H1 (cell line): ENCODE data around the gene BPIFB4. TPM values are rescaled to one million over a fixed set of nuclear protein-coding genes. Genes with fewer than 3 reads are reported as not detected.

Experiments
- CTCF ChIA-PET: fragments of 300-600 bp; sonication (Branson Sonifier 250); formaldehyde crosslinking; loops from one replicate; lab custom pipeline; 2021; ENCODE audit not compliant: partially characterized antibody; lab: Charles Lee
- POLR2A ChIA-PET: fragments of 300-600 bp; sonication (Branson Sonifier 250); formaldehyde crosslinking; loops from one replicate; lab custom pipeline; 2021; ENCODE audit warnings: inconsistent platforms; ENCODE audit not compliant: partially characterized antibody; lab: Charles Lee
- DNase-seq, 2 experiments: peaks; one replicate each; pipeline versions ENCODE4 v3.0.0 to v3.0.0-alpha.2; 2010 to 2022; ENCODE audit warnings: low spot score in 2 of 2, low read depth in 1 of 2, mixed read lengths in 1 of 2
- FAIRE-seq: peaks from 2 replicates; lab custom pipeline; 2011; peaks lifted over from hg19 to GRCh38; lab: Jason Lieb, UNC
- H2AFZ ChIP-seq: 2 replicates; pipeline ENCODE4 v1.8.1; 2012; ENCODE audit warnings: low read length, inconsistent platforms
- H2AK5ac ChIP-seq: 2 replicates; pipeline ENCODE4 v1.6.1; 2013; ENCODE audit warnings: low read depth, low read length
- H2BK120ac ChIP-seq: replicated peaks from 2 replicates; pipeline ENCODE3; 2013; ENCODE audit warnings: low read depth, low read length, inconsistent platforms
- H2BK12ac ChIP-seq: 2 replicates; pipeline ENCODE4 v1.6.1; 2013; ENCODE audit warnings: low read depth, low read length
- H2BK15ac ChIP-seq: 2 replicates; pipeline ENCODE4 v1.6.1; 2013; ENCODE audit warnings: low read length
- H2BK20ac ChIP-seq: 2 replicates; pipeline ENCODE4 v1.6.1; 2013; ENCODE audit warnings: low read length
- H2BK5ac ChIP-seq: 2 replicates; pipeline ENCODE4 v1.6.1; 2013; ENCODE audit warnings: low read depth, low read length
- H3K14ac ChIP-seq: 2 replicates; pipeline ENCODE4 v1.6.1; 2013; ENCODE audit warnings: inconsistent platforms; ENCODE audit not compliant: insufficient read length
- H3K18ac ChIP-seq: 2 replicates; pipeline ENCODE4 v1.6.1; 2013; ENCODE audit warnings: low read length; ENCODE audit errors: extremely low read depth
- H3K23ac ChIP-seq: 2 replicates; pipeline ENCODE4 v1.6.1; 2013; ENCODE audit warnings: inconsistent platforms; ENCODE audit not compliant: insufficient read length
- H3K23me2 ChIP-seq: 2 replicates; pipeline ENCODE4 v1.6.1; 2013; ENCODE audit warnings: low read depth, low read length
- H3K27ac ChIP-seq: 2 replicates; pipeline ENCODE4 v1.6.1; 2011; ENCODE audit warnings: low read depth, low read length, inconsistent platforms
- H3K27me3 ChIP-seq, 4 experiments: replicated peaks in 1 of 4; 1 replicate in 1 of 4; 2 replicates in 3 of 4; pipeline versions ENCODE4 v1.6.1 to v1.8.1; 2011 to 2013; ENCODE audit warnings: low read length in 3 of 4, mild to moderate bottlenecking in 3 of 4, inconsistent platforms in 2 of 4, mixed read lengths in 2 of 4, moderate library complexity in 1 of 4; ENCODE audit not compliant: control insufficient read depth in 3 of 4, insufficient read depth in 3 of 4; ENCODE audit errors: extremely low read depth in 1 of 4
- H3K36me3 ChIP-seq, 4 experiments: 2 replicates each; pipeline versions ENCODE4 v1.6.1 to v1.8.1; 2011 to 2013; ENCODE audit warnings: mild to moderate bottlenecking in 4 of 4, low read length in 3 of 4, moderate library complexity in 2 of 4, control low read depth in 1 of 4, inconsistent platforms in 1 of 4; ENCODE audit not compliant: insufficient read depth in 4 of 4, control insufficient read depth in 2 of 4
- H3K4ac ChIP-seq: replicated peaks from 2 replicates; pipeline ENCODE3; 2013; ENCODE audit warnings: low read length, low read depth, mixed read lengths, inconsistent platforms; ENCODE audit not compliant: insufficient read length
- H3K4me1 ChIP-seq, 4 experiments: replicated peaks in 1 of 4; 1 replicate in 1 of 4; 2 replicates in 3 of 4; pipeline versions ENCODE4 v1.6.1 to v1.8.1; 2011 to 2013; ENCODE audit warnings: low read length in 3 of 4, inconsistent platforms in 2 of 4, mixed read lengths in 1 of 4; ENCODE audit not compliant: insufficient read depth in 4 of 4, control insufficient read depth in 3 of 4
- H3K4me2 ChIP-seq, 2 experiments: 2 replicates each; pipeline versions ENCODE4 v1.6.1 to v1.8.1; 2011 to 2013; ENCODE audit warnings: low read depth in 2 of 2, low read length in 2 of 2, control low read depth in 1 of 2, inconsistent platforms in 1 of 2, mild to moderate bottlenecking in 1 of 2; ENCODE audit not compliant: insufficient read depth in 1 of 2
- H3K4me3 ChIP-seq, 4 experiments: fragments of 200-600, 300-600 bp in 1 of 4; sonication (generic), shearing (Covaris generic), sonication (Bioruptor Twin) in 1 of 4; 2 replicates each; pipeline versions ENCODE4 v1.5.1 to v1.8.1; 2011 to 2016; ENCODE audit warnings: low read length in 4 of 4, low read depth in 3 of 4, control low read depth in 2 of 4, inconsistent platforms in 2 of 4, mild to moderate bottlenecking in 2 of 4, mixed read lengths in 1 of 4, moderate library complexity in 1 of 4; ENCODE audit not compliant: insufficient read depth in 2 of 4; ENCODE audit errors: extremely low read depth in 1 of 4
- H3K56ac ChIP-seq: replicated peaks from 2 replicates; pipeline ENCODE3; 2013; ENCODE audit warnings: low read depth, mild to moderate bottlenecking, mixed read lengths, low read length, inconsistent platforms; ENCODE audit not compliant: insufficient read length
- H3K79me1 ChIP-seq: 2 replicates; pipeline ENCODE4 v1.6.1; 2013; ENCODE audit warnings: low read depth, low read length, control low read depth
- H3K79me2 ChIP-seq, 2 experiments: 2 replicates each; pipeline versions ENCODE4 v1.6.1 to v1.8.1; 2012 to 2013; ENCODE audit warnings: low read length in 2 of 2, mild to moderate bottlenecking in 2 of 2, inconsistent platforms in 1 of 2; ENCODE audit not compliant: insufficient read depth in 2 of 2, control insufficient read depth in 1 of 2
- H3K9ac ChIP-seq, 4 experiments: replicated peaks in 1 of 4; 1 replicate in 1 of 4; 2 replicates in 3 of 4; pipeline versions ENCODE4 v1.6.1 to v1.8.1; 2011 to 2013; ENCODE audit warnings: low read depth in 3 of 4, low read length in 3 of 4, control low read depth in 2 of 4, mild to moderate bottlenecking in 2 of 4, moderate library complexity in 2 of 4, inconsistent platforms in 1 of 4; ENCODE audit errors: extremely low read depth in 1 of 4
- H3K9me3 ChIP-seq, 2 experiments: 2 replicates each; pipeline versions ENCODE4 v1.6.1 to v1.8.1; 2012 to 2013; ENCODE audit warnings: mild to moderate bottlenecking in 2 of 2, moderate library complexity in 2 of 2, control low read depth in 1 of 2, inconsistent platforms in 1 of 2, low read depth in 1 of 2, low read length in 1 of 2, mixed read lengths in 1 of 2; ENCODE audit not compliant: insufficient read depth in 2 of 2
- H4K20me1 ChIP-seq, 2 experiments: replicated peaks in 1 of 2; 2 replicates each; pipeline versions ENCODE3 to v1.8.1; 2011 to 2013; ENCODE audit warnings: inconsistent platforms in 2 of 2, low read length in 2 of 2, mild to moderate bottlenecking in 1 of 2; ENCODE audit not compliant: insufficient read depth in 2 of 2, control insufficient read depth in 1 of 2
- H4K5ac ChIP-seq: 2 replicates; pipeline ENCODE4 v1.6.1; 2013; ENCODE audit warnings: low read length, low read depth, mixed read lengths, inconsistent platforms; ENCODE audit not compliant: insufficient read length
- H4K8ac ChIP-seq: 2 replicates; pipeline ENCODE4 v1.8.0; 2013; ENCODE audit warnings: mild to moderate bottlenecking, moderate library complexity, low read length, inconsistent platforms; ENCODE audit not compliant: insufficient read depth; ENCODE audit errors: extremely low read depth
- H4K91ac ChIP-seq: replicated peaks from 2 replicates; pipeline ENCODE3; 2013; ENCODE audit warnings: low read length, mixed read lengths, inconsistent platforms; ENCODE audit not compliant: insufficient read length
- ASH2L ChIP-seq: fragments of 200-600, 300-600 bp; sonication (generic); IDR thresholded peaks from one replicate; pipeline ENCODE4 v1.7.1; 2017; ENCODE audit warnings: low read length
- BACH1 ChIP-seq: IDR thresholded peaks from 2 replicates; pipeline ENCODE4 v1.6.1; 2012; ENCODE audit warnings: low read length, improper control_type of control experiment
- BCL11A ChIP-seq, 2 experiments: IDR thresholded peaks; one replicate each; pipeline ENCODE4 v1.6.1; 2011; ENCODE audit warnings: low read depth in 2 of 2, low read length in 2 of 2, mild to moderate bottlenecking in 2 of 2
- POU5F1 ChIP-seq: IDR thresholded peaks from 2 replicates; pipeline ENCODE4 v1.6.1; 2011; ENCODE audit warnings: low read depth, mild to moderate bottlenecking, low read length, moderate library complexity
- SIRT6 ChIP-seq: IDR thresholded peaks from one replicate; pipeline ENCODE4 v1.7.1; 2012; ENCODE audit warnings: low read length, inconsistent platforms
- SRF ChIP-seq: IDR thresholded peaks from 2 replicates; pipeline ENCODE4 v1.6.1; 2011; ENCODE audit warnings: mild to moderate bottlenecking, low read depth, low read length, moderate library complexity
- USF2 ChIP-seq: IDR thresholded peaks from 2 replicates; pipeline ENCODE4 v1.6.1; 2011; ENCODE audit warnings: low read length, improper control_type of control experiment
- WGBS, 2 experiments: shearing (Covaris generic) in 1 of 2; methylation state at CpG; one replicate each; pipeline versions ENCODE4 v1.1.6 to v1.1.7; 2013 to 2015; ENCODE audit warnings: low lambda C conversion rate in 2 of 2, mixed read lengths in 2 of 2, inconsistent platforms in 1 of 2, low coverage in 1 of 2, missing lambda C conversion rate in 1 of 2; ENCODE audit not compliant: insufficient replicate concordance in 2 of 2, insufficient coverage in 1 of 2, insufficient read length in 1 of 2; ENCODE audit errors: extremely low coverage in 1 of 2, missing lambda C conversion rate in 1 of 2; 5-methylcytosine and 5-hydroxymethylcytosine counted together
- polyA plus RNA-seq, 7 experiments: library from polyadenylated mRNA; depleted of rRNA in 3 of 7; stranded (reverse) in 5 of 7; unstranded in 2 of 7; fragments of >200 nt in 5 of 7; fragments of 200-250 nt in 2 of 7; gene quantifications; 1 replicate in 5 of 7; 2 replicates in 1 of 7; 4 replicates in 1 of 7; pipeline versions ENCODE4 v1.2.1 to v1.2.3, GENCODE V29; 2011 to 2013; ENCODE audit warnings: missing spikeins in 2 of 7, mixed read lengths in 2 of 7
- total RNA-seq: library from RNA; stranded (reverse); fragmentation: NEBNext Ultra II Directional; extraction: Animal tissue kit (Norgen Biotek cat#: 25700); gene quantifications from 2 replicates; pipeline ENCODE4 v1.2.1, GENCODE V29; 2021
- TF ChIP-seq, protein P1 (sequence below), 3 experiments: IDR thresholded peaks; 1 replicate in 2 of 3; 2 replicates in 1 of 3; pipeline versions ENCODE4 v1.5.1 to v1.6.1; 2011; ENCODE audit warnings: low read length in 3 of 3, mild to moderate bottlenecking in 3 of 3, inconsistent platforms in 2 of 3, low read depth in 1 of 3, moderate library complexity in 1 of 3; ENCODE audit not compliant: insufficient read depth in 1 of 3; ENCODE audit errors: control extremely low read depth in 1 of 3

BPIFB4 gene
- total and polyA plus RNA-seq, 2 of the 8 experiments (the other 6 are each of a cell fraction or from before 2014, with no cell fraction given) = not detected

GRCh38 chr20:33053291-33054106 is 25.9 kb upstream of the BPIFB4 start, which contains the start of gene BPIFB3:
Gene BPIFB3 (plus strand): TSS chr20:33053903. CDS start chr20:33055436, 1,533 bp downstream.
- H2BK12ac ChIP-seq = no peak within 1 kb of the TSS
- DNase-seq = peak in 1 of 2 experiments; percentile 52
- no peak within 1 kb of the TSS; a peak in 1 of 7 replicates for H3K9ac ChIP-seq
- H3K4me3 ChIP-seq = no peak within 1 kb of the TSS
- CTCF ChIA-PET = interaction anchor here (1.0 to 1.4 kb wide), 3 partner anchors 11 to 128 kb away, joined by 3 read pairs; no protein-coding TSS in a partner anchor
- H2BK15ac ChIP-seq = peak within 1 kb of the TSS; percentile 23; the same call in 1 of the 2 replicates
- H3K36me3 ChIP-seq = no peaks in the 10 kb centered on the region
- H3K9me3 ChIP-seq = no peaks in the 10 kb centered on the region
- no peaks in the 10 kb centered on the region for H3K79me1 ChIP-seq
- TF ChIP-seq BCL11A (IDR thresholded peaks at IDR 0.05; ENCODE audit: low read depth in 2 of 2, low read length in 2 of 2) = no peak
- TF ChIP-seq SIRT6 = no peak
- TF ChIP-seq USF2 = no peak
- no peak for TF ChIP-seq BACH1
- no peak for TF ChIP-seq ASH2L
- TF ChIP-seq POU5F1 = no peak
- TF ChIP-seq, protein P1, sequence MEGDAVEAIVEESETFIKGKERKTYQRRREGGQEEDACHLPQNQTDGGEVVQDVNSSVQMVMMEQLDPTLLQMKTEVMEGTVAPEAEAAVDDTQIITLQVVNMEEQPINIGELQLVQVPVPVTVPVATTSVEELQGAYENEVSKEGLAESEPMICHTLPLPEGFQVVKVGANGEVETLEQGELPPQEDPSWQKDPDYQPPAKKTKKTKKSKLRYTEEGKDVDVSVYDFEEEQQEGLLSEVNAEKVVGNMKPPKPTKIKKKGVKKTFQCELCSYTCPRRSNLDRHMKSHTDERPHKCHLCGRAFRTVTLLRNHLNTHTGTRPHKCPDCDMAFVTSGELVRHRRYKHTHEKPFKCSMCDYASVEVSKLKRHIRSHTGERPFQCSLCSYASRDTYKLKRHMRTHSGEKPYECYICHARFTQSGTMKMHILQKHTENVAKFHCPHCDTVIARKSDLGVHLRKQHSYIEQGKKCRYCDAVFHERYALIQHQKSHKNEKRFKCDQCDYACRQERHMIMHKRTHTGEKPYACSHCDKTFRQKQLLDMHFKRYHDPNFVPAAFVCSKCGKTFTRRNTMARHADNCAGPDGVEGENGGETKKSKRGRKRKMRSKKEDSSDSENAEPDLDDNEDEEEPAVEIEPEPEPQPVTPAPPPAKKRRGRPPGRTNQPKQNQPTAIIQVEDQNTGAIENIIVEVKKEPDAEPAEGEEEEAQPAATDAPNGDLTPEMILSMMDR (IDR thresholded peaks at IDR 0.05; ENCODE audit: control extremely low read depth in 1 of 3, insufficient read depth in 1 of 3, low read depth in 1 of 3, low read length in 3 of 3) = no peak
- no peak for TF ChIP-seq SRF
- TF ChIP-seq, all 59 proteins: peak for 0
- H2AFZ ChIP-seq = peak within 1 kb of the TSS; percentile 72; the same call in 1 of the 2 replicates
- WGBS, 2 experiments = 81% methylated on average over 16 of the region's 25 CpGs; no CpG with 5 or more reads in 1 of the 2 experiments
- no peak within 1 kb of the TSS for H3K56ac ChIP-seq
- no peak within 1 kb of the TSS for H2BK20ac ChIP-seq
- H2BK120ac ChIP-seq = no peak within 1 kb of the TSS
- H3K23me2 ChIP-seq = no peaks in the 10 kb centered on the region
- H3K27me3 ChIP-seq = no peaks in the 10 kb centered on the region
- H3K27ac ChIP-seq = no peak within 1 kb of the TSS
- no peak within 1 kb of the TSS for H3K4ac ChIP-seq
- peak within 1 kb of the TSS in 1 of 2 experiments; percentile 7; a peak in 1 of 4 replicates for H3K4me2 ChIP-seq
- H2BK5ac ChIP-seq = no peak within 1 kb of the TSS
- H2AK5ac ChIP-seq = no peak within 1 kb of the TSS
- no peak within 1 kb of the TSS for H3K14ac ChIP-seq
- H3K18ac ChIP-seq = no peak within 1 kb of the TSS
- no peak for FAIRE-seq
- H4K8ac ChIP-seq = no peak within 1 kb of the TSS
- H3K23ac ChIP-seq = no peak within 1 kb of the TSS
- H4K20me1 ChIP-seq = no peaks in the 10 kb centered on the region
- peaks cover 0 to 4% (median 2%) of the 10 kb centered on the region in 4 experiments; a peak in 3 of 7 replicates for H3K4me1 ChIP-seq
- POLR2A ChIA-PET = no interaction called here
- peak within 1 kb of the TSS; percentile 35 for H4K91ac ChIP-seq
- no peaks in the 10 kb centered on the region for H3K79me2 ChIP-seq
- H4K5ac ChIP-seq = no peak within 1 kb of the TSS
